ACC112 (cell line): Measurements from ENCODE around the gene SLC35B4.

ENCODE experiments used
- H2AFZ ChIP-seq: fragments of 200-600 bp; sonication (generic); one replicate; pipeline ENCODE4 v1.6.0; 2017; ENCODE audit warnings: antibody characterized with exemption, low read length; ENCODE audit not compliant: unreplicated experiment
- H3K27ac ChIP-seq: fragments of 200-600 bp; sonication (generic); 2 replicates; pipeline ENCODE4 v1.5.1; 2014; ENCODE audit warnings: low read depth, mild to moderate bottlenecking, antibody characterized with exemption, low read length, moderate library complexity
- H3K27me3 ChIP-seq: fragments of 200-600 bp; sonication (generic); 2 replicates; pipeline ENCODE4 v1.6.1; 2014; ENCODE audit warnings: mild to moderate bottlenecking, antibody characterized with exemption, low read length, moderate library complexity, mixed read lengths; ENCODE audit not compliant: insufficient read depth
- H3K36me3 ChIP-seq: fragments of 200-600 bp; sonication (generic); 2 replicates; pipeline ENCODE4 v1.6.1; 2016; ENCODE audit warnings: mild to moderate bottlenecking, antibody characterized with exemption, low read length, moderate library complexity, mixed read lengths; ENCODE audit not compliant: insufficient read depth
- H3K4me1 ChIP-seq: fragments of 200-600 bp; sonication (generic); one replicate; pipeline ENCODE4 v1.6.1; 2016; ENCODE audit warnings: low read length, mixed read lengths; ENCODE audit not compliant: insufficient read depth, unreplicated experiment, control insufficient read depth
- H3K4me3 ChIP-seq: fragments of 200-600 bp; sonication (generic); 2 replicates; pipeline ENCODE4 v1.5.1; 2014; ENCODE audit warnings: mild to moderate bottlenecking, low read depth, low read length
- H3K79me2 ChIP-seq: fragments of 200-600 bp; sonication (generic); one replicate; pipeline ENCODE4 v1.6.0; 2016; ENCODE audit warnings: low read length; ENCODE audit not compliant: control insufficient read depth, unreplicated experiment, insufficient read depth

The SLC35B4 gene

DNA sequence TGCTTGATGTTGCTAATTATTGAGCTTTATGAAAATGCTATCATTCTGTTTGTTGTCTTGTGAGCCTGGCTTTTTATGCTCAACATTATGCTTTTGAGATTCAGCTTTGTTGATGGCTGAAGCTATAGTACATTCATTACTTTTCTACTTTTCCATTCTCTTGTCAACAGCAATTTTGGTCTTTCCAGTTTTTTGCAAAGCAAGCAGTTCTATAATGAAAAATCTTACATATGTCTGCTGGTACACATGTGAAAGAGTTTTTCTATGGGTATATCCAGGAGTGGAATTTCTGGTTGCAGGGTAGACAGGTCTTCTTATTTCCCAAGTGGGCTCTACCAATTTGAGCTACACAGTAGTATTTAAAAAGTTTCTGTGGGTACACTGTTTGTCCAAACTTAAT is 36.8 kb downstream of the SLC35B4 start:
- Histone ChIP-seq H3K79me2 (no peaks in the 10 kb centered on the region), H2AFZ (no peak overlapping the region), H3K36me3 (no peaks in the 10 kb centered on the region), H3K4me3 (no peak overlapping the region), H3K27ac (no peak overlapping the region), H3K27me3 (peaks cover 25% of the 10 kb centered on the region), H3K4me1 (no peaks in the 10 kb centered on the region)

DNA sequence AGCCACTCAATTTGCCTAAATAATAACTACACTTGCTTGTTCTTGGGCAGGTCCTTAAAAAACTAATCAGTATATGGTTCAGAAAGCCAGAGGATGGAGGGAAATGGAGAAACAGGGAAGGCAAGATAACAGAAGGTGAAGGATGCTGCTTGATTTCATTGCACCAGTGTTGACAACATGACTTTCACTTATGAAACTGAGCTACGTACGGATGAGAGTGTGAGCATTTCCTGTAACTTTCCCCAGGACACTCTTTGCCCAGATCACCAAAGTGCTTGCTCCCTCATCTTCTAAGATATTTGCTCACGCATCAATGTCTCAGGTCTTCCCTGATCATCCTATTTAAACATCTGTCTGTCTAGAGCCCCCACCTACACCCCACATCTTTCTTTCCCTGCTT is 37.4 kb downstream of the SLC35B4 start:
- no peaks in the 10 kb centered on the region for H3K79me2 ChIP-seq
- no peak overlapping the region for H3K27ac ChIP-seq
- H2AFZ ChIP-seq: no peak overlapping the region
- no peaks in the 10 kb centered on the region for H3K36me3 ChIP-seq
- no peaks in the 10 kb centered on the region for H3K4me1 ChIP-seq
- peaks cover 19% of the 10 kb centered on the region for H3K27me3 ChIP-seq
- H3K4me3 ChIP-seq: no peak overlapping the region

DNA sequence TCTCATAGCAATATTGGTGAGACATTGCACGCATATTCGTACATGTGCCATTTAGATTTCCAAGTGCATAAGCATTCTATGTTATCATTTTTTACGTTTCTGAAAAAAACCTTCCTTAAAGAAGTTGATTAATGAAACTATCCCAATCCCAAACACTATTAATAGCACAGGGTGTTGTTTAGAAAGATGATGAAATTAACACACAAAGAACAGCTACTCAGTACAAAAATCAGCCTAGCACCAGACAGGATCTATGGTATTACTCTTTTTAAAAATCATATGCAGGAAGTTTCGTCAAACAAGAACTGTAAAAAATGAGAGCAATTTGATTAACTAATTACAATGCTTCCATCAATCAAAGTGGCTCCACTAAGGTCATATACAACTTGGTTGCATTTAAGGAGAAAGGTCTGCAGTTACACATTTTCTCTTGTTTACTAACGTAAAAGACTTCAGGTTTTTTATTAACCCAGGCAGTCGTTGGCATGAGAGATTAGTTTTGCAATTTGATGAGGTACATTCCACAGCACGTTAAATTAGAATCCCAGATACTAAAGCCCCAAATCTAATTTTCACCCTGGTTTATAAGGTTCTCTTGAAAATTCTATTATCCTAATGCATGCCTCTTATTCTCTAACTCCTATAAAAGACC is 38.1 kb downstream of the SLC35B4 start:
- no peaks in the 10 kb centered on the region for H3K36me3 ChIP-seq
- no peaks in the 10 kb centered on the region for H3K4me1 ChIP-seq
- no peak overlapping the region for H3K4me3 ChIP-seq
- no peak overlapping the region for H2AFZ ChIP-seq
- no peak overlapping the region for H3K27ac ChIP-seq
- H3K79me2 ChIP-seq: no peaks in the 10 kb centered on the region
- H3K27me3 ChIP-seq: peaks cover 18% of the 10 kb centered on the region; the same call in 1 of the 2 replicates

DNA sequence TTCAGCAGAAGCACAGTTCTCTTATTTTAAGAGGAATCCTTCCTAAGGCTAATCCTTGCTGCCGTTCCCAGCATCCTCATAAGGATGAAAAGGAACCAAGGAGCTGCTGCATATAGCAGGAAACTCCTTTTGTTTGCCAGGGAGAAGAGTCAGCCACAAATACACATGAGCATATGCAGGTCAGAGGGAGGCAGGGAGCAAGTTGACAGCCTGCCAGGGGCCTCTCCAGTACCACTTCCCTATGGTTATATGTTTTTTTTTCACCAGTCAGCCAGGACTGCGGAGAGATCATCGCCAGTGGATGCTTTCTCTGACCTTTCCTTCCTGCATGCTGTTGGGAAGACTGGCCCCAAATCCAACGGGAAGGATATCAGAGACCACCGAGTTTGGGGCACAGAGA is 39.8 kb downstream of the SLC35B4 start:
- Histone ChIP-seq H2AFZ (no peak overlapping the region), H3K4me3 (no peak overlapping the region), H3K4me1 (no peaks in the 10 kb centered on the region), H3K79me2 (no peaks in the 10 kb centered on the region), H3K27ac (no peak overlapping the region), H3K36me3 (no peaks in the 10 kb centered on the region), H3K27me3 (peaks cover 25% of the 10 kb centered on the region)

DNA sequence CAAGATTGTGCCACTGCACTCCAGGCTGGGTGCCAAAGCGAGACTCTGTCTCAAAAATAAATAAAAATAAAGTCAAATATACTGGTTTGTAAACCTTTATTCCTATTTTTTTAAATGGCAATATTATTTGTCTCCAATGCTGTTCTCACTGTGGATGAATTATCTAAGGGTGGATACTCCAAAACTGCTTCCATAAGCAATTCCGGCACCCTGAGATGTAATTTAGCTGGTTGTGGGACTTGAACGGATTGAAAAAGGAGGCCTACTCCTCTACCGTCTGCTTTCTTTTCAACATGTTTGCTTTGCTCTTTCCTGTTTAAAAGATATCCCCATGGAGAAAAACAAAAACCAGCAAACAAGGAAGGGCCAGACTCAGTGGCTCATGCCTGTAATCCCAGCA is 54.4 kb downstream of the SLC35B4 start:
- Histone ChIP-seq H3K79me2 (no peaks in the 10 kb centered on the region), H3K4me3 (no peak overlapping the region), H3K4me1 (no peaks in the 10 kb centered on the region), H3K27me3 (peaks cover 25% of the 10 kb centered on the region), H2AFZ (no peak overlapping the region), H3K36me3 (no peaks in the 10 kb centered on the region), H3K27ac (no peak overlapping the region)

DNA sequence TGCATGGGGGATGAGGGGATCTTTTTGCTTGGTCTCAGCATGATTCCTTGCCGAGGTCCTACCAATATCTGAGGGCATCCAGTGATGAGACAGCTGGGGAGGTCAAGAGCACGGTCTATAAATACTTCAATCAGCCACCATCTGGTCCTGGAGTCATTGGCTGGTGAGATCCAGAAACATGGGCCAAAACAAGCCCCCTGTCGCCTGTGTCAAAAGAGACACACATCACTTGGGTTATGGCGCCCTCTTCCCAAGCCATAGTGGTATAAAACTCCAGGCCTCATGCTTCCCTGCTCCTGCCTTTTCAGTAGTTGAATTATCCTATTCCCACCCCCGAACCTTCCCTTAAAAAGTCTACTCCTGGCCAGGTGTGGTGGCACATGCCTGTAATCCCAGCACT is 60.9 kb downstream of the SLC35B4 start:
- H3K4me3 ChIP-seq: no peak overlapping the region
- no peaks in the 10 kb centered on the region for H3K27me3 ChIP-seq
- H3K27ac ChIP-seq: no peak overlapping the region
- no peaks in the 10 kb centered on the region for H3K4me1 ChIP-seq
- no peaks in the 10 kb centered on the region for H3K36me3 ChIP-seq
- no peak overlapping the region for H2AFZ ChIP-seq
- H3K79me2 ChIP-seq: no peaks in the 10 kb centered on the region

DNA sequence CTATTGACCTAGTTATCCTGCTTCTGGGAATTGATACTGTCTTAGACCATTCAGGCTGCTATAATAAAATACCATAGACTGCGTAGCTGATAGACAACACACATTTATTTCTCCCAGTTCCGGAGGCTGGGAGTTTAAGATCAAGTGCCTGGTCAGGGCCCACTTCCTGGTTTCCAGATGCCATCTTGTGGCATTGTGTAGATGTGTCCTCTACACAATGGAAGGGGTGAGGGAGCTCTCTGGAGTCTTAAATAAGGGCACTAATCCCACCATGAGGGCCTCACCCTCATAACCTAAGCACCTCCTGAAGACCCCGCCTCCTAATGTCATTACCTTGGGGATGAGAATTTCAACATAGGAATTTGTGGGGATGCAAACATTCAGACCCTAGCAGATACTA is 62.4 kb downstream of the SLC35B4 start:
- no peak overlapping the region for H2AFZ ChIP-seq
- no peaks in the 10 kb centered on the region for H3K27me3 ChIP-seq
- H3K36me3 ChIP-seq: no peaks in the 10 kb centered on the region
- H3K4me3 ChIP-seq: no peak overlapping the region
- no peaks in the 10 kb centered on the region for H3K4me1 ChIP-seq
- H3K79me2 ChIP-seq: no peaks in the 10 kb centered on the region
- no peak overlapping the region for H3K27ac ChIP-seq

DNA sequence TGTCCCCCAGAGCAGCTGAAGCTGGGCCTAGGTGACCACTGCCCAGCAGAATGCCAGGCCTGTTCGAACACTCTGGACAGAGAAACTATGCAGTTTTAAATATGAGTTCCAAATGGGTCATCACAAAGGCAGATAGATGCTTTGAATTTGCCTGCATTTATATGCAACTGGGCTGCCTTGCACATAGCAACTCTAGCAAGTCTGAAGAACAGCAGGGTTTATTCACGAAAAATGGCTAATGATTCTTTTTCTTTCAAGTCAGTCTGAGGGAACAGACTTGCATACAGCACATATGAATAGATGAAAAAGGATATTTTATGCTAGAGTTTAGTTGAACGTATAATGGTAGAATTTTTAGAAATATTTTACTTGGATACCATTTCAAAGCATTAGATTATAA is 68.5 kb downstream of the SLC35B4 start:
- Histone ChIP-seq H3K36me3 (no peaks in the 10 kb centered on the region), H3K27me3 (0 out of 2 replicates have a peak, but pooled peaks cover 4% of the 10 kb centered on the region), H3K4me1 (no peaks in the 10 kb centered on the region), H2AFZ (no peak overlapping the region), H3K4me3 (no peak overlapping the region), H3K27ac (no peak overlapping the region), H3K79me2 (no peaks in the 10 kb centered on the region)

DNA sequence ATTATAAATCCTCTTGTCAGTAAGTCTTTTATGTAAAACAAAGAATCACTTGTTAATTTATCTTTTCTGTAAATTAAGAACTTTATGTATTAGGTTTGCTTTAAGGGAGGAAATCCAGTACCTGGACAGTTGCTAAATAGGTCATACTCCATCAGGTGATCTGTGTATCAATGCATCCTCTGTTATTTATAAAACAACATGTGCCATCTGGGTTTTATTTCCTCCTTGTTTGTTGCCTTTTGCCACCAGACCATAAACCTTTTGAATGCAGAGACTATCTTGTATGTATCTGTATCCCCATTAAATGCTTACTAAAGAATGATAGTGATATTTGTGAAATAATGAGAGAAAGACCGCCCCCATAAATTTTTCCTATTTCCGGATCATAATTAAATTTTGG is 70.0 kb downstream of the SLC35B4 start:
- no peak overlapping the region for H3K27ac ChIP-seq
- H3K36me3 ChIP-seq: no peaks in the 10 kb centered on the region
- H3K79me2 ChIP-seq: no peaks in the 10 kb centered on the region
- no peaks in the 10 kb centered on the region for H3K4me1 ChIP-seq
- H3K4me3 ChIP-seq: no peak overlapping the region
- H3K27me3 ChIP-seq: 0 out of 2 replicates have a peak, but pooled peaks cover 4% of the 10 kb centered on the region
- H2AFZ ChIP-seq: no peak overlapping the region

DNA sequence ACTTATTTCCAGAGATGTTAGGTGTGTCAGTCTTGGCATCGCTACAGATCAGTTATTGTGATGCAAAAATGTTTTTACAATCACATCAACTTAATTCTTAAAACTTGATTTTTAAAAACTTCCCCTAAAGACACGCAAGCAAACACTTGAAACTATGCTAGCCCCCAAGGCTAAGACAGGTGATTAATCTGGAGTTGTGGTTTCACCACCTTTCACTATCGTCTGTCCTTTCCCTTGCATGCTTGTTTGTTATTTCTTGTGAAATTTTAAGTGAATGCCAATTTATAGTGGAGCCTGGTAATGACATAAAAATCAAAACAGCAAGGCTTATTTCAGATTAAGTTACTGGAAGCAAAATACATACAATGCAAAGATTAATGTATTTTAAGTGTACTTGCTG is 70.4 kb downstream of the SLC35B4 start:
- Histone ChIP-seq H3K27ac (no peak overlapping the region), H3K4me1 (no peaks in the 10 kb centered on the region), H3K79me2 (no peaks in the 10 kb centered on the region), H3K27me3 (0 out of 2 replicates have a peak, but pooled peaks cover 4% of the 10 kb centered on the region), H2AFZ (no peak overlapping the region), H3K36me3 (no peaks in the 10 kb centered on the region), H3K4me3 (no peak overlapping the region)

DNA sequence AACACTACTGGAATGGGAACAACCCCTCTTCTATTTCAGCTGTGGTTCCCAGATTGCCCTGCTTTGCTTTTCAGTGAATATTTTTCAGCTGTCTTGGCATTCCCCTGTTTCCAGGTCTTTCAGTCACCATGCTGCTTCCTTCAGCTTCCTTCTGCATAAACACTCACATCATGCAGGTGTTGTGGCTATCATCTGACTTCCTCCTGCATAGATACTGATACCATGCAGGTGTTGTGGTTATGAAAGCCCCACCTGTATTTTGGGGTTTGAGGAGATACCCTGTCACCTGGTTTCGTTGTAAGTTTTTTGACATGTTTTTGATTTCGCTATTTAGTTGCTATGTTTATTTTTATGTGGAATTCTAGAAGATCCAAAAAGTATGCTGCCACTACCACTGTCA is 71.5 kb downstream of the SLC35B4 start:
- Histone ChIP-seq H3K27me3 (0 out of 2 replicates have a peak, but pooled peaks cover 4% of the 10 kb centered on the region), H2AFZ (no peak overlapping the region), H3K4me3 (no peak overlapping the region), H3K79me2 (no peaks in the 10 kb centered on the region), H3K4me1 (no peaks in the 10 kb centered on the region), H3K27ac (no peak overlapping the region), H3K36me3 (no peaks in the 10 kb centered on the region)
